K562 (cell line): ENCODE data around the gene NEDD9. TPM values are rescaled to one million over a fixed set of nuclear protein-coding genes. Genes with fewer than 3 reads are reported as not detected.

ENCODE experiments used
- ATAC-seq: fragments of 200-7000 bp; cut with Tn5 transposase; 3 replicates; pipeline ENCODE4 v1.9.1; 2020; ENCODE audit warnings: moderate library complexity
- BruUV-seq: library from RNA; stranded (reverse); fragments of 400-500 nt; replicated peaks from 2 replicates; lab custom pipeline; 2021; lab: Mats Ljungman, UMichigan
- CTCF ChIA-PET: fragments of 300-600 bp; formaldehyde crosslinking; extraction: SDS; loops from one replicate; lab custom pipeline; 2021; ENCODE audit warnings: low intra/inter-chr PET ratio; lab: Yijun Ruan, JAX
- POLR2A ChIA-PET: fragments of 300-600, 350-650 bp; sonication (Branson Sonifier 250); formaldehyde crosslinking; extraction: SDS; loops from one replicate; lab custom pipeline; 2021; ENCODE audit warnings: antibody characterized with exemption, inconsistent platforms; lab: Yijun Ruan, JAX
- DNase-seq, 4 experiments: peaks; one replicate each; pipeline versions ENCODE4 v3.0.0 to v3.0.0-alpha.2; 2011 to 2018; ENCODE audit warnings: low spot score in 3 of 4, mixed read lengths in 3 of 4; ENCODE audit errors: extremely low read depth in 1 of 4
- FAIRE-seq: peaks from 2 replicates; lab custom pipeline; 2011; peaks lifted over from hg19 to GRCh38; lab: Jason Lieb, UNC
- H2AFZ ChIP-seq: 2 replicates; pipeline ENCODE4 v1.6.0; 2011; ENCODE audit warnings: low read depth, low read length, control low read depth, inconsistent platforms
- H3K27ac ChIP-seq: fragments of 200-600 bp; 3 replicates; pipeline ENCODE4 v1.8.0; 2011; ENCODE audit warnings: low read depth, mild to moderate bottlenecking, control low read depth, inconsistent platforms, low read length, moderate library complexity, mixed read lengths; ENCODE audit errors: extremely low read depth
- H3K27me3 ChIP-seq, 2 experiments: fragments of 300-600 bp in 1 of 2; 2 replicates in 1 of 2; 3 replicates in 1 of 2; pipeline versions ENCODE4 v1.6.0 to v1.8.0; 2011; ENCODE audit warnings: inconsistent platforms in 2 of 2, low read length in 2 of 2, mild to moderate bottlenecking in 1 of 2, mixed read lengths in 1 of 2, moderate library complexity in 1 of 2; ENCODE audit not compliant: control insufficient read depth in 2 of 2, insufficient read depth in 2 of 2
- H3K36me3 ChIP-seq: fragments of 300-600 bp; 3 replicates; pipeline ENCODE4 v1.8.0; 2011; ENCODE audit warnings: mild to moderate bottlenecking, low read length, inconsistent platforms; ENCODE audit not compliant: control insufficient read depth, insufficient read depth
- H3K4me1 ChIP-seq, 2 experiments: fragments of 200-600 bp in 1 of 2; replicated peaks in 1 of 2; 2 replicates in 1 of 2; 3 replicates in 1 of 2; pipeline versions ENCODE4 v1.5.1 to v1.8.0; 2011; ENCODE audit warnings: inconsistent platforms in 2 of 2, low read length in 2 of 2, mild to moderate bottlenecking in 1 of 2, mixed read lengths in 1 of 2, moderate library complexity in 1 of 2; ENCODE audit not compliant: control insufficient read depth in 2 of 2, insufficient read depth in 2 of 2
- H3K4me2 ChIP-seq: 2 replicates; pipeline ENCODE4 v1.6.1; 2011; ENCODE audit warnings: low read length, control low read depth, inconsistent platforms, mixed read lengths; ENCODE audit not compliant: insufficient read depth
- H3K4me3 ChIP-seq: fragments of 200-600 bp; sonication (generic), shearing (Covaris generic); 2 replicates; pipeline ENCODE4 v1.5.1; 2016; ENCODE audit warnings: control low read depth, inconsistent platforms
- H3K79me2 ChIP-seq: fragments of 200-600 bp; 3 replicates; pipeline ENCODE4 v1.8.0; 2011; ENCODE audit warnings: low read length, inconsistent platforms; ENCODE audit not compliant: control insufficient read depth, insufficient read depth
- H3K9ac ChIP-seq, 2 experiments: 2 replicates each; pipeline versions ENCODE4 v1.6.0 to v1.6.1; 2011; ENCODE audit warnings: low read depth in 2 of 2, low read length in 2 of 2, control low read depth in 1 of 2, inconsistent platforms in 1 of 2, mild to moderate bottlenecking in 1 of 2, mixed read lengths in 1 of 2; ENCODE audit not compliant: insufficient read depth in 1 of 2
- H3K9me1 ChIP-seq: one replicate; pipeline ENCODE4 v1.6.0; 2011; ENCODE audit warnings: inconsistent platforms, mild to moderate bottlenecking, low read length, moderate library complexity; ENCODE audit not compliant: control insufficient read depth, insufficient read depth
- H3K9me3 ChIP-seq: replicated peaks from 2 replicates; pipeline ENCODE4 v1.5.1; 2011; ENCODE audit warnings: low read depth, low read length, inconsistent platforms; ENCODE audit not compliant: control insufficient read depth, insufficient read depth
- H4K20me1 ChIP-seq: replicated peaks from 2 replicates; pipeline ENCODE4 v1.6.1; 2011; ENCODE audit warnings: low read length, inconsistent platforms, mixed read lengths; ENCODE audit not compliant: control insufficient read depth, insufficient read depth
- GTF2A2 ChIP-seq: IDR thresholded peaks from 2 replicates; pipeline ENCODE4 v1.6.1; 2016; ENCODE audit warnings: mild to moderate bottlenecking, missing genetic modification characterization, missing compliant biosample characterization
- PBX2 ChIP-seq, 2 experiments: IDR thresholded peaks in 1 of 2; conservative IDR thresholded peaks in 1 of 2; 2 replicates each; pipeline ENCODE4 v1.6.1; 2016; ENCODE audit warnings: low read depth in 2 of 2, mild to moderate bottlenecking in 1 of 2, missing compliant biosample characterization in 1 of 2, missing genetic modification characterization in 1 of 2, moderate library complexity in 1 of 2
- ZNF518B ChIP-seq: fragments of 250-450 bp; sonication (Bioruptor Pico); IDR thresholded peaks from 2 replicates; pipeline ENCODE4 v1.5.0; 2021; ENCODE audit warnings: mild to moderate bottlenecking, moderate library complexity
- ZNF668 ChIP-seq: fragments of 250-450 bp; sonication (Bioruptor Pico); IDR thresholded peaks from 2 replicates; pipeline ENCODE4 v1.8.0; 2022; ENCODE audit warnings: mild to moderate bottlenecking, inconsistent platforms
- WGBS: fragments of 100-300 bp; shearing (Covaris generic); methylation state at CpG from one replicate; pipeline ENCODE4 v1.1.6; 2016; ENCODE audit warnings: low coverage, mixed read lengths; ENCODE audit not compliant: insufficient coverage; ENCODE audit errors: missing lambda C conversion rate; 5-methylcytosine and 5-hydroxymethylcytosine counted together
- in situ Hi-C: fragments of 300-500 bp; cut with MboI; formaldehyde crosslinking; loops from 4 replicates; pipeline ENCODE4 v1.15.0; 2018; ENCODE audit warnings: inconsistent platforms, mixed read lengths
- intact Hi-C: fragments of 100-400 bp; cut with micrococcal nuclease; formaldehyde crosslinking; loops from 2 replicates; pipeline ENCODE4 v1.14.2; 2022
- polyA plus RNA-seq, 8 experiments: library from polyadenylated mRNA; depleted of rRNA in 4 of 8; stranded (reverse) in 5 of 8; unstranded in 3 of 8; fragments of >200 nt; fragmentation: Nextera tagmentation in 2 of 8; fragmentation: Illumina TruSeq in 1 of 8; extraction: Ambion mirVana in 2 of 8; extraction: Trizol in 1 of 8; gene quantifications; 2 replicates each; pipeline versions ENCODE4 v1.2.1 to v1.2.3, GENCODE V29; 2011 to 2014; ENCODE audit warnings: inconsistent platforms in 1 of 8, missing spikeins in 1 of 8
- total RNA-seq, 7 experiments: library from RNA; depleted of rRNA in 6 of 7; stranded (reverse); fragments of >200 nt in 6 of 7; fragmentation: Illumina TruSeq in 2 of 7; extraction: Trizol in 2 of 7; gene quantifications; 2 replicates each; pipeline versions ENCODE4 v1.2.1 to v1.2.3, GENCODE V29; 2011 to 2021; ENCODE audit warnings: low replicate concordance in 1 of 7

Gene NEDD9
- total and polyA plus RNA-seq, 9 of the 15 experiments (the other 6 are each of a cell fraction or from before 2014, with no cell fraction given): 0.04 to 0.18 (median 0.15) TPM; not detected in 6

GRCh38 chr6:11226005-11226404 lies 6.5 kb downstream of the NEDD9 start:
- TF ChIP-seq ZNF668 (no peak), GTF2A2 (tag) (no peak), PBX2 (CRISPR knock-in tag; IDR thresholded peaks at IDR 0.05; ENCODE audit: low read depth) (no peak), PBX2 (tag; conservative IDR thresholded peaks at IDR 0.05; ENCODE audit: low read depth) (no peak), ZNF518B (CRISPR knock-in tag) (no peak)
- in situ Hi-C loops: no loop called here
- no peaks in the 10 kb centered on the region for H4K20me1 ChIP-seq
- ChIA-PET POLR2A (no interaction called here), CTCF (no interaction called here)
- H3K9ac ChIP-seq: no peak overlapping the region
- intact Hi-C loops: no loop called here
- peaks cover 0 to 3% of the 10 kb centered on the region in 2 experiments; a peak in 1 of 5 replicates for H3K4me1 ChIP-seq
- H3K4me3 ChIP-seq: no peak overlapping the region
- H3K36me3 ChIP-seq: no peaks in the 10 kb centered on the region
- no peaks in the 10 kb centered on the region for H3K9me3 ChIP-seq
- no peaks in the 10 kb centered on the region for H3K9me1 ChIP-seq
- ATAC-seq (no peak), DNase-seq (no peak), FAIRE-seq (no peak)
- no peak overlapping the region for H2AFZ ChIP-seq
- peaks cover 10 to 18% of the 10 kb centered on the region in 2 experiments; a peak in 4 of 5 replicates for H3K27me3 ChIP-seq
- BruUV-seq: no TSS peak
- no peak overlapping the region for H3K27ac ChIP-seq
- H3K4me2 ChIP-seq: no peak overlapping the region
- no peaks in the 10 kb centered on the region for H3K79me2 ChIP-seq
- 0% methylated on average over 3 of the region's 3 CpGs for WGBS
